Stomach (tissue), 4 donors: ENCODE data around the gene ANKS1B.

Experiments used
- EP300 ChIP-seq: sonication (generic); formaldehyde crosslinking; IDR thresholded peaks from one replicate; pipeline ENCODE4 v1.6.1; 2017; ENCODE audit warnings: antibody characterized with exemption
- POLR2A ChIP-seq, 4 donors: fragments of 450-650 bp; IDR thresholded peaks; one replicate each; pipeline ENCODE4 v1.6.1; 2016; ENCODE audit warnings: antibody characterized with exemption in 4 of 4, control low read depth in 2 of 4, mild to moderate bottlenecking in 1 of 4, moderate library complexity in 1 of 4

- no peak for TF ChIP-seq POLR2A (IDR thresholded peaks at IDR 0.05)
- no peak for TF ChIP-seq EP300
Measured at GRCh38 chr12:99027461-99027860, 957.3 kb downstream of the ANKS1B start.
